HepG2 (cell line): ENCODE results near the gene BICDL1. TPM values are rescaled to one million over a fixed set of nuclear protein-coding genes. Genes with fewer than 3 reads are reported as not detected.

Source experiments
- ATAC-seq: fragments of 200-7000 bp; cut with Tn5 transposase; 3 replicates; pipeline ENCODE4 v1.9.1; 2020; ENCODE audit warnings: mild to moderate bottlenecking, moderate library complexity
- BruUV-seq: library from RNA; stranded (reverse); fragments of 400-500 nt; replicated peaks from 2 replicates; lab custom pipeline; 2021; lab: Mats Ljungman, UMichigan
- CTCF ChIA-PET: fragments of 300-600 bp; formaldehyde crosslinking; extraction: SDS; loops from one replicate; lab custom pipeline; 2021; ENCODE audit warnings: low total read pairs, inconsistent platforms, low intra/inter-chr PET ratio; lab: Yijun Ruan, JAX
- POLR2A ChIA-PET: fragments of 350-600 bp; sonication (Branson Sonifier 250); formaldehyde crosslinking; loops from one replicate; lab custom pipeline; 2020; ENCODE audit warnings: antibody characterized with exemption, inconsistent platforms; lab: Yijun Ruan, JAX
- DNase-seq: peaks from one replicate; pipeline ENCODE4 v3.0.0-alpha.2; 2015; ENCODE audit warnings: low spot score
- FAIRE-seq: peaks from 3 replicates; lab custom pipeline; 2011; peaks lifted over from hg19 to GRCh38; lab: Jason Lieb, UNC
- H2AFZ ChIP-seq: one replicate; pipeline ENCODE4 v1.6.1; 2011; ENCODE audit warnings: low read length, inconsistent platforms
- H3K27ac ChIP-seq: fragments of 300-600 bp; 3 replicates; pipeline ENCODE4 v1.8.0; 2011; ENCODE audit warnings: mixed run types, mild to moderate bottlenecking, mixed read lengths, low read length, inconsistent platforms; ENCODE audit not compliant: insufficient read depth; ENCODE audit errors: extremely low read length
- H3K27me3 ChIP-seq, 2 experiments: fragments of 200-600 bp in 1 of 2; 2 replicates in 1 of 2; 3 replicates in 1 of 2; pipeline versions ENCODE4 v1.6.0 to v1.8.0; 2011; ENCODE audit warnings: low read length in 2 of 2, mild to moderate bottlenecking in 2 of 2, moderate library complexity in 2 of 2, inconsistent platforms in 1 of 2; ENCODE audit not compliant: insufficient read depth in 2 of 2, control insufficient read depth in 1 of 2
- H3K36me3 ChIP-seq, 2 experiments: fragments of 200-600 bp in 1 of 2; replicated peaks in 1 of 2; 2 replicates in 1 of 2; 3 replicates in 1 of 2; pipeline versions ENCODE4 v1.5.1 to v1.8.0; 2011; ENCODE audit warnings: low read length in 2 of 2, inconsistent platforms in 1 of 2; ENCODE audit not compliant: insufficient read depth in 2 of 2, control insufficient read depth in 1 of 2
- H3K4me1 ChIP-seq: 2 replicates; pipeline ENCODE4 v1.5.1; 2012; ENCODE audit warnings: low read length, inconsistent platforms; ENCODE audit not compliant: insufficient read depth
- H3K4me2 ChIP-seq: 2 replicates; pipeline ENCODE4 v1.6.0; 2011; ENCODE audit warnings: low read depth, low read length, inconsistent platforms
- H3K4me3 ChIP-seq, 3 experiments: fragments of 200-600 bp in 1 of 3; sonication (generic), shearing (Covaris generic) in 1 of 3; replicated peaks in 1 of 3; 2 replicates each; pipeline ENCODE4 v1.5.1; 2011 to 2016; ENCODE audit warnings: low read length in 3 of 3, inconsistent platforms in 2 of 3, low read depth in 2 of 3, mild to moderate bottlenecking in 2 of 3, control low read depth in 1 of 3, mixed read lengths in 1 of 3; ENCODE audit not compliant: insufficient read depth in 1 of 3
- H3K79me2 ChIP-seq: one replicate; pipeline ENCODE4 v1.6.1; 2011; ENCODE audit warnings: low read length, inconsistent platforms; ENCODE audit not compliant: insufficient read depth
- H3K9ac ChIP-seq: 2 replicates; pipeline ENCODE4 v1.6.0; 2011; ENCODE audit warnings: mild to moderate bottlenecking, low read depth, low read length, inconsistent platforms; ENCODE audit not compliant: insufficient read depth
- H3K9me3 ChIP-seq: 2 replicates; pipeline ENCODE4 v1.5.1; 2012; ENCODE audit warnings: mild to moderate bottlenecking, low read length
- H4K20me1 ChIP-seq: 2 replicates; pipeline ENCODE4 v1.6.0; 2011; ENCODE audit warnings: inconsistent platforms, mild to moderate bottlenecking, low read length, moderate library complexity; ENCODE audit not compliant: insufficient read depth
- FOXA1 ChIP-seq, 2 experiments: fragments of 450-650 bp in 1 of 2; sonication (generic) in 1 of 2; formaldehyde crosslinking in 1 of 2; IDR thresholded peaks; 2 replicates each; pipeline versions ENCODE4 v1.4.0 to v1.6.1; 2016 to 2020; ENCODE audit warnings: missing genetic modification reagents in 1 of 2
- FOXA3 ChIP-seq: IDR thresholded peaks from 2 replicates; pipeline ENCODE4 v1.6.1; 2016; ENCODE audit warnings: missing genetic modification reagents, missing compliant biosample characterization
- HDAC1 ChIP-seq: sonication (generic); formaldehyde crosslinking; IDR thresholded peaks from 2 replicates; pipeline ENCODE4 v1.5.1; 2020; ENCODE audit warnings: mild to moderate bottlenecking, missing genetic modification reagents
- HNF4G ChIP-seq, 2 experiments: sonication (generic) in 1 of 2; formaldehyde crosslinking in 1 of 2; IDR thresholded peaks; 2 replicates each; pipeline versions ENCODE4 v1.4.0 to v1.6.1; 2011 to 2020; ENCODE audit warnings: borderline replicate concordance in 2 of 2, low read depth in 2 of 2, mild to moderate bottlenecking in 2 of 2, low read length in 1 of 2, missing genetic modification reagents in 1 of 2, moderate library complexity in 1 of 2
- REPIN1 ChIP-seq: sonication (generic); formaldehyde crosslinking; IDR thresholded peaks from 2 replicates; pipeline ENCODE4 v1.8.0; 2022; ENCODE audit warnings: missing genetic modification reagents, low read depth, mild to moderate bottlenecking, borderline replicate concordance
- TAF15 ChIP-seq: fragments of 200-400 bp; formaldehyde crosslinking; IDR thresholded peaks from one replicate; pipeline ENCODE4 v1.6.1; 2018; ENCODE audit warnings: mild to moderate bottlenecking, low read depth, low read length; ENCODE audit not compliant: poor library complexity, severe bottlenecking
- ZFP36 ChIP-seq: fragments of 150-350 bp; IDR thresholded peaks from 2 replicates; pipeline ENCODE4 v1.6.1; 2018; ENCODE audit warnings: borderline replicate concordance, low read length, low read depth; ENCODE audit not compliant: partially characterized antibody
- ZNF17 ChIP-seq: sonication (generic); formaldehyde crosslinking; IDR thresholded peaks from 2 replicates; pipeline ENCODE4 v1.5.0; 2020; ENCODE audit warnings: mild to moderate bottlenecking, missing genetic modification reagents
- ZNF280D ChIP-seq: sonication (generic); formaldehyde crosslinking; IDR thresholded peaks from 2 replicates; pipeline ENCODE4 v1.5.1; 2020; ENCODE audit warnings: mild to moderate bottlenecking, missing genetic modification reagents
- ZNF33A ChIP-seq: sonication (generic); formaldehyde crosslinking; IDR thresholded peaks from 2 replicates; pipeline ENCODE4 v1.5.1; 2020; ENCODE audit warnings: missing genetic modification reagents, mild to moderate bottlenecking, moderate library complexity, borderline replicate concordance
- WGBS: methylation state at CpG from one replicate; pipeline ENCODE4 v1.1.6; 2017; ENCODE audit warnings: low lambda C conversion rate; 5-methylcytosine and 5-hydroxymethylcytosine counted together
- in situ Hi-C: cut with HindIII; loops from 2 replicates; pipeline ENCODE4 v1.10.0; 2017; ENCODE audit warnings: low pct_unique_long_range_greater_than_20kb; ENCODE audit not compliant: extremely low pct_ligation_motif_present
- intact Hi-C: fragments of 100-400 bp; cut with micrococcal nuclease; formaldehyde crosslinking; loops from one replicate; pipeline ENCODE4 v1.10.0; 2022; ENCODE audit not compliant: unreplicated experiment
- polyA plus RNA-seq, 8 experiments: library from polyadenylated mRNA; depleted of rRNA in 3 of 8; stranded (reverse) in 7 of 8; unstranded in 1 of 8; fragments of >200 nt; fragmentation: Illumina TruSeq in 4 of 8; extraction: Trizol in 4 of 8; gene quantifications; 2 replicates each; pipeline versions ENCODE4 v1.2.1 to v1.2.3, GENCODE V29; 2011 to 2016; ENCODE audit warnings: low read depth in 4 of 8, missing spikeins in 1 of 8, mixed read lengths in 1 of 8; ENCODE audit not compliant: insufficient read depth in 1 of 8
- total RNA-seq, 5 experiments: library from RNA; depleted of rRNA; stranded (reverse); fragments of >200 nt; fragmentation: Illumina TruSeq; extraction: Trizol; gene quantifications; 2 replicates each; pipeline ENCODE4 v1.2.3, GENCODE V29; 2016; ENCODE audit warnings: low read depth in 1 of 5
- TF ChIP-seq, protein P1 (sequence below): sonication (generic); formaldehyde crosslinking; IDR thresholded peaks from 2 replicates; pipeline ENCODE4 v1.5.0; 2020; ENCODE audit warnings: missing genetic modification reagents

BICDL1 gene
- total and polyA plus RNA-seq, 2 of the 13 experiments (the other 11 are each of a cell fraction or from before 2014, with no cell fraction given): 3.6 to 9.7 TPM

DNA sequence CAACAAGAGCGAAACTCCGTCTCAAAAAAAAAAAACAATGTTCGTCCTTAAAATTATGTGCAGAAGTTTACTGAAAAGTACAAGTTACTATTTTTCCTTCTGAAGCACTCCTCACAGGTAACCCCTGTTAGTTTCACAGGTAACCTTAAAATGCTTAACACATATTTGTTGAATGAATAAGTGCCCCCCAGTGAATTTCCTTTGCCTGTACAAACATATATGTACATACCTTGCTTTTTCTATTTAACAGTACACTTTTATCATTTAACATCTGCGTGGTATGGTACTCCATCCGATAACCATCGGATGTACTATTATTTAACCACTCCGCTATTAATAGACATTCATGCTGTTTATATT is 128.9 kb downstream of the BICDL1 start:
- peaks cover 40% of the 10 kb centered on the region for H3K79me2 ChIP-seq
- H2AFZ ChIP-seq: no peak overlapping the region
- in situ Hi-C loops: no loop called here
- intact Hi-C loops: no loop called here
- H3K9me3 ChIP-seq: no peaks in the 10 kb centered on the region
- H3K4me1 ChIP-seq: peaks cover 68% of the 10 kb centered on the region
- FAIRE-seq: no peak
- 34% methylated on average over 7 of the region's 7 CpGs for WGBS
- ChIA-PET POLR2A (interaction anchor here (1.5 to 7.5 kb wide), 6 partner anchors 9 to 174 kb away, joined by 3 to 92 read pairs (median 14); partner anchors contain the start of genes RNU4-1, RNU4-2 and RPLP0), CTCF (no interaction called here)
- ATAC-seq: no peak
- H3K27me3 ChIP-seq: no peaks in the 10 kb centered on the region; a peak in 1 of 5 replicates
- BruUV-seq: TSS peak; percentile 75
- H3K27ac ChIP-seq: peak overlapping the region; percentile 92
- DNase-seq: no peak
- H3K4me3 ChIP-seq: peak overlapping the region; percentile 68 to 99 (median 70)
- 0 out of 2 replicates have a peak, but pooled peaks have one; percentile 7 for TF ChIP-seq HDAC1
- no peak for TF ChIP-seq ZNF33A
- peak overlapping the region; percentile 91 for H3K9ac ChIP-seq
- H4K20me1 ChIP-seq: peaks cover 9% of the 10 kb centered on the region
- peak overlapping the region; percentile 66 for H3K4me2 ChIP-seq
- no peaks in the 10 kb centered on the region; a peak in 1 of 5 replicates for H3K36me3 ChIP-seq

DNA sequence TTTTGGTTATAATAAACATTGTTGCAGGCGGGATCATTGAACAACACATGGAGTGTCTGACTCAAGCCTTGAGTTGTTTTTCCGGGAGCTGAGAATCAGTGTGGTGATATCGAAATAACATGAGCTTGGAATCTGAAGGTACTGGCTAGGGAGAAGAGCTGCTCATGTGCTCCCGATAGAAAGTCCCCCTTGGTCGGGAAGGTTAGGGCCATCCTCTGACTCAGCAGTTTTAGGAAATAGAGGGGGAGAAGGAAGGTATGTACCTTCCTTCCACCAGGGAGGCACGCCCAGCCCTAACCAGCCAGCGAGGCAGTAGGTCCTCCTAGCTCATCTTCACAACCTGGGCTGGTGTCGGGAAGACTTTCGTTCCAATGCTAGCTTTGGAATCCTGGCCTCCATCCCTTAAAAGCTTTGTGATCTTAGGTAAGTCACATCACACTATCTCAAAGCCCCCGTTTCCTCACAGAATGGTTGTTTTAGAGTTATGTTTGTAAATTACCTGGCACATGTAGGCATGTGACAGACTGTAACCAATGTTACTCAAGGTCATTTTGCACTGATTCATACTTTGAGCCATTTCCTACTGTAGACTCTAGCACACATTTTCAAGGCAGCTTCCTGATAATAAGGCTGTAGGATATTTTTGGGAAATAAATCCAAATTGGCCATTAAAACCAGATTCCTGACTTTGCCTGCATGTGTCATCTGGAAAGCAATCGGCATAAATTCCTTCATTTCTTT is 129.5 kb downstream of the BICDL1 start:
- BruUV-seq: no TSS peak
- H3K4me2 ChIP-seq: peak overlapping the region; percentile 66
- H3K36me3 ChIP-seq: no peaks in the 10 kb centered on the region; a peak in 1 of 5 replicates
- WGBS: 39% methylated on average over 11 of the region's 11 CpGs
- H3K27ac ChIP-seq: peak overlapping the region; percentile 92
- no peak overlapping the region for H2AFZ ChIP-seq
- DNase-seq (peak; percentile 52), ATAC-seq (no peak), FAIRE-seq (peak; percentile 64)
- H3K27me3 ChIP-seq: no peaks in the 10 kb centered on the region; a peak in 1 of 5 replicates
- in situ Hi-C loops: no loop called here
- H3K9ac ChIP-seq: peak overlapping the region; percentile 91; the same call in 1 of the 2 replicates
- H3K9me3 ChIP-seq: no peaks in the 10 kb centered on the region
- H3K4me1 ChIP-seq: peaks cover 74% of the 10 kb centered on the region
- intact Hi-C loops: no loop called here
- peak overlapping the region; percentile 68 to 99 (median 70) for H3K4me3 ChIP-seq
- ChIA-PET CTCF (no interaction called here), POLR2A (interaction anchor here (0.6 to 7.5 kb wide), 6 partner anchors 8 to 173 kb away, joined by 3 to 92 read pairs (median 13); partner anchors contain the start of genes RNU4-1, RNU4-2 and RPLP0)
- H3K79me2 ChIP-seq: peaks cover 37% of the 10 kb centered on the region
- H4K20me1 ChIP-seq: peaks cover 9% of the 10 kb centered on the region
- TF ChIP-seq, protein P1, sequence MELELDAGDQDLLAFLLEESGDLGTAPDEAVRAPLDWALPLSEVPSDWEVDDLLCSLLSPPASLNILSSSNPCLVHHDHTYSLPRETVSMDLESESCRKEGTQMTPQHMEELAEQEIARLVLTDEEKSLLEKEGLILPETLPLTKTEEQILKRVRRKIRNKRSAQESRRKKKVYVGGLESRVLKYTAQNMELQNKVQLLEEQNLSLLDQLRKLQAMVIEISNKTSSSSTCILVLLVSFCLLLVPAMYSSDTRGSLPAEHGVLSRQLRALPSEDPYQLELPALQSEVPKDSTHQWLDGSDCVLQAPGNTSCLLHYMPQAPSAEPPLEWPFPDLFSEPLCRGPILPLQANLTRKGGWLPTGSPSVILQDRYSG (CRISPR knock-in tag): no peak
- TF ChIP-seq TAF15: no peak
- no peak for TF ChIP-seq REPIN1
- TF ChIP-seq ZNF17 (CRISPR knock-in tag): no peak
- TF ChIP-seq ZNF280D (CRISPR knock-in tag): no peak
- TF ChIP-seq FOXA1 (IDR thresholded peaks at IDR 0.05): no peak
- TF ChIP-seq FOXA1 (CRISPR knock-in tag; IDR thresholded peaks at IDR 0.05): 0 out of 2 replicates have a peak, but pooled peaks have one; percentile 21
- TF ChIP-seq ZFP36: no peak
- no peak for TF ChIP-seq HNF4G (IDR thresholded peaks at IDR 0.05; ENCODE audit: borderline replicate concordance, low read depth, low read length)
- no peak for TF ChIP-seq HNF4G (CRISPR knock-in tag; IDR thresholded peaks at IDR 0.05; ENCODE audit: borderline replicate concordance, low read depth)
- peak; percentile 36; the same call in 1 of the 2 replicates for TF ChIP-seq FOXA3 (CRISPR knock-in tag)
